ENCODE results near the gene HSPA4. TPM values are rescaled to one million over a fixed set of nuclear protein-coding genes. Genes with fewer than 3 reads are reported as not detected.
"Not testable (repeated sequence)": the region's sequence is repeated elsewhere in the genome, so short reads cannot be mapped to it uniquely, and the experiment has no call there.

Gene HSPA4
- total and polyA plus RNA-seq, 2 donors (not counting 1 experiment from before 2014, with no cell fraction given), result 18.1 to 95.0 TPM

DNA sequence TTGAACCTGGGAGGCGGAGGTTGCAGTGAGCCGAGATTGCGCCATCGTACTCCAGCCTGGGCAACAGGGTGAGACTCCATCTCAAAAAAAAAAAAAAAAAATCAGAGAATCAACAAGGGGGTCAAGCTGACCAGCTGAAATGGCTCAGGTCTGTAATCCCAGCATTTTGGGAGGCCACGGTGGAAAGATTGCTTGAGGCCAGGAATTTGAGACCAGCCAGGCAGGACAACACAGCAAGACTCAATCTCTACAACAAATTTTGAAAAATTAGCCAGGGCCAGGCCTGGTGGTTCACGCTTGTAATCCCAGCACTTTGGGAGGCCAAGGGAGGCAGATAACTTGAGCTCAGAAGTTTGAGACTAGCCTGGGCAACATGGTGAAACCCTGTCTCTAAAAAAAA lies 43.4 kb upstream of the HSPA4 start:
- ATAC-seq (ENCODE audit: low read depth); H2AFZ ChIP-seq (ENCODE audit: insufficient read depth, low read depth, low read length, poor library complexity, severe bottlenecking); H4K20me1 ChIP-seq (ENCODE audit: control insufficient read depth, insufficient read depth, low read length, poor library complexity, severe bottlenecking); H3K4me1 ChIP-seq (ENCODE audit: control insufficient read depth in 2 of 2, insufficient read depth in 2 of 2, low read length in 2 of 2); H3K4me3 Mint-ChIP-seq; H3K9ac ChIP-seq (ENCODE audit: low read length); H3K4me3 ChIP-seq (ENCODE audit: control extremely low read depth in 1 of 5, extremely low read depth in 1 of 5, insufficient read depth in 1 of 5, low read depth in 2 of 5, low read length in 4 of 5); H3K27ac Mint-ChIP-seq; H3K27ac ChIP-seq (ENCODE audit: low read length in 2 of 2); intact Hi-C loops (cut with micrococcal nuclease); H3K9me3 Mint-ChIP-seq (ENCODE audit: insufficient read depth); H3K27me3 ChIP-seq (replicated peaks in 1 of 4; ENCODE audit: control extremely low read depth in 1 of 4, control insufficient read depth in 3 of 4, insufficient read depth in 4 of 4, low read length in 3 of 4); DNase-seq; H3K4me2 ChIP-seq (replicated peaks; ENCODE audit: low read depth, low read length, poor library complexity, severe bottlenecking); POLR2A ChIA-PET; H3K9me3 ChIP-seq (ENCODE audit: control extremely low read depth in 1 of 3, control insufficient read depth in 2 of 3, insufficient read depth in 1 of 3, low read length in 2 of 3); H3K27me3 Mint-ChIP-seq: not testable (repeated sequence)
- CTCF ChIA-PET, result interaction anchor here (0.6 kb wide), 1 partner anchor 1704 kb away, joined by 4 read pairs; no protein-coding TSS in a partner anchor
- 100% methylated on average over 4 of the region's 6 CpGs for WGBS (ENCODE audit: insufficient coverage)
- H3K79me2 ChIP-seq (ENCODE audit: control insufficient read depth, insufficient read depth, low read length), result peaks cover 47% of the 10 kb centered on the region
- peaks cover 10% of the 10 kb centered on the region for H3K4me1 Mint-ChIP-seq
- H3K36me3 ChIP-seq (replicated peaks in 1 of 2; ENCODE audit: control extremely low read depth in 1 of 2, control insufficient read depth in 1 of 2, extremely low read depth in 1 of 2, insufficient read depth in 2 of 2, low read length in 1 of 2), result peaks cover 3 to 12% of the 10 kb centered on the region in 2 experiments

DNA sequence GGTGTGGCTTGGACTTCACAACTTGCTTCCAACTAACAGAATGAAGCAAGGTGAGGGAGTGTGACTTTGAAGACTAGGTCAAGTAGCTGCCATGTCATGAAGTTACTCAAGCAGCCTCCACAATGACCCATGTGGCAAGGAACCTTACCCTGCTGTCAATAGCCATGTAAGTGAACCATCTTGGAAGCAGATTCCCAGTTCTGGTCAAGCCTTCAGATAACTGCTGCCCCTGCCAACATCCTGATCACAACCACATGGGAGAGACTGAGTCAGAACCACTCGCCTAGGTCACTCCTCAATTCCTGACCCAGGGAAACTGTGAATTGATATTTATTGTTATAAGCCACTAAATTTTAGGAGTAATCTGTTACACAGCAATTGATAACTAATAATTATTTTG lies 36.3 kb upstream of the HSPA4 start:
- Histone ChIP-seq H3K27ac (ENCODE audit: low read length in 2 of 2) (no peak overlapping the region), H3K9me3 (ENCODE audit: control extremely low read depth in 1 of 3, control insufficient read depth in 2 of 3, insufficient read depth in 1 of 3, low read length in 2 of 3) (no peaks in the 10 kb centered on the region), H3K36me3 (replicated peaks in 1 of 2; ENCODE audit: control extremely low read depth in 1 of 2, control insufficient read depth in 1 of 2, extremely low read depth in 1 of 2, insufficient read depth in 2 of 2, low read length in 1 of 2) (peaks cover 0 to 36% of the 10 kb centered on the region in 2 experiments), H3K4me3 (ENCODE audit: control extremely low read depth in 1 of 5, extremely low read depth in 1 of 5, insufficient read depth in 1 of 5, low read depth in 2 of 5, low read length in 4 of 5) (no peak overlapping the region), H3K79me2 (ENCODE audit: control insufficient read depth, insufficient read depth, low read length) (peaks cover 81% of the 10 kb centered on the region), H3K4me1 (ENCODE audit: control insufficient read depth in 2 of 2, insufficient read depth in 2 of 2, low read length in 2 of 2) (no peaks in the 10 kb centered on the region), H3K9ac (ENCODE audit: low read length) (no peak overlapping the region), H3K4me2 (replicated peaks; ENCODE audit: low read depth, low read length, poor library complexity, severe bottlenecking) (no peak overlapping the region), H3K27me3 (replicated peaks in 1 of 4; ENCODE audit: control extremely low read depth in 1 of 4, control insufficient read depth in 3 of 4, insufficient read depth in 4 of 4, low read length in 3 of 4) (no peaks in the 10 kb centered on the region), H2AFZ (ENCODE audit: insufficient read depth, low read depth, low read length, poor library complexity, severe bottlenecking) (no peak overlapping the region), H4K20me1 (ENCODE audit: control insufficient read depth, insufficient read depth, low read length, poor library complexity, severe bottlenecking) (peaks cover 27% of the 10 kb centered on the region)
- intact Hi-C loops (cut with micrococcal nuclease), result loop anchor here (5.0 kb wide), 1 partner anchor 37 kb away; the partner anchor contains the start of gene HSPA4
- DNase-seq (no peak), ATAC-seq (ENCODE audit: low read depth) (no peak)
- no CpG with 5 or more reads among the region's 1 CpG for WGBS (ENCODE audit: insufficient coverage)
- TF ChIP-seq, protein P1, sequence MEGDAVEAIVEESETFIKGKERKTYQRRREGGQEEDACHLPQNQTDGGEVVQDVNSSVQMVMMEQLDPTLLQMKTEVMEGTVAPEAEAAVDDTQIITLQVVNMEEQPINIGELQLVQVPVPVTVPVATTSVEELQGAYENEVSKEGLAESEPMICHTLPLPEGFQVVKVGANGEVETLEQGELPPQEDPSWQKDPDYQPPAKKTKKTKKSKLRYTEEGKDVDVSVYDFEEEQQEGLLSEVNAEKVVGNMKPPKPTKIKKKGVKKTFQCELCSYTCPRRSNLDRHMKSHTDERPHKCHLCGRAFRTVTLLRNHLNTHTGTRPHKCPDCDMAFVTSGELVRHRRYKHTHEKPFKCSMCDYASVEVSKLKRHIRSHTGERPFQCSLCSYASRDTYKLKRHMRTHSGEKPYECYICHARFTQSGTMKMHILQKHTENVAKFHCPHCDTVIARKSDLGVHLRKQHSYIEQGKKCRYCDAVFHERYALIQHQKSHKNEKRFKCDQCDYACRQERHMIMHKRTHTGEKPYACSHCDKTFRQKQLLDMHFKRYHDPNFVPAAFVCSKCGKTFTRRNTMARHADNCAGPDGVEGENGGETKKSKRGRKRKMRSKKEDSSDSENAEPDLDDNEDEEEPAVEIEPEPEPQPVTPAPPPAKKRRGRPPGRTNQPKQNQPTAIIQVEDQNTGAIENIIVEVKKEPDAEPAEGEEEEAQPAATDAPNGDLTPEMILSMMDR (IDR thresholded peaks at IDR 0.05), result no peak
- no peak for TF ChIP-seq EZH2 (IDR thresholded peaks at IDR 0.05; ENCODE audit: borderline replicate concordance, insufficient read depth, low read depth, low read length, poor library complexity, severe bottlenecking)
- no peak overlapping the region for H3K4me3 Mint-ChIP-seq
- no peaks in the 10 kb centered on the region for H3K27me3 Mint-ChIP-seq
- POLR2A ChIA-PET, result interaction anchor here (0.6 kb wide), 1 partner anchor 13 kb away, joined by 7 read pairs; no protein-coding TSS in a partner anchor
- CTCF ChIA-PET, result interaction anchor here (0.5 kb wide), 1 partner anchor 23 kb away, joined by 3 read pairs; no protein-coding TSS in a partner anchor
- no peak overlapping the region for H3K27ac Mint-ChIP-seq
- peaks cover 7% of the 10 kb centered on the region for H3K4me1 Mint-ChIP-seq
- no peaks in the 10 kb centered on the region for H3K9me3 Mint-ChIP-seq (ENCODE audit: insufficient read depth)

Data from B cell (primary cell).